ENCODE results near the gene COL2A1. TPM values are rescaled to one million over a fixed set of nuclear protein-coding genes. Genes with fewer than 3 reads are reported as not detected.

Gene COL2A1
- total RNA-seq, 1 donor from 2014 or later = 3.8 TPM

- TF ChIP-seq, protein P1, sequence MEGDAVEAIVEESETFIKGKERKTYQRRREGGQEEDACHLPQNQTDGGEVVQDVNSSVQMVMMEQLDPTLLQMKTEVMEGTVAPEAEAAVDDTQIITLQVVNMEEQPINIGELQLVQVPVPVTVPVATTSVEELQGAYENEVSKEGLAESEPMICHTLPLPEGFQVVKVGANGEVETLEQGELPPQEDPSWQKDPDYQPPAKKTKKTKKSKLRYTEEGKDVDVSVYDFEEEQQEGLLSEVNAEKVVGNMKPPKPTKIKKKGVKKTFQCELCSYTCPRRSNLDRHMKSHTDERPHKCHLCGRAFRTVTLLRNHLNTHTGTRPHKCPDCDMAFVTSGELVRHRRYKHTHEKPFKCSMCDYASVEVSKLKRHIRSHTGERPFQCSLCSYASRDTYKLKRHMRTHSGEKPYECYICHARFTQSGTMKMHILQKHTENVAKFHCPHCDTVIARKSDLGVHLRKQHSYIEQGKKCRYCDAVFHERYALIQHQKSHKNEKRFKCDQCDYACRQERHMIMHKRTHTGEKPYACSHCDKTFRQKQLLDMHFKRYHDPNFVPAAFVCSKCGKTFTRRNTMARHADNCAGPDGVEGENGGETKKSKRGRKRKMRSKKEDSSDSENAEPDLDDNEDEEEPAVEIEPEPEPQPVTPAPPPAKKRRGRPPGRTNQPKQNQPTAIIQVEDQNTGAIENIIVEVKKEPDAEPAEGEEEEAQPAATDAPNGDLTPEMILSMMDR (IDR thresholded peaks at IDR 0.05; ENCODE audit: insufficient read depth, low read length, poor library complexity, severe bottlenecking) = no peak
- no peak for DNase-seq (ENCODE audit: low read depth)
- Histone ChIP-seq H3K4me3 (ENCODE audit: low read depth, low read length) (no peak overlapping the region), H3K36me3 (ENCODE audit: control insufficient read depth, insufficient read depth, low read length) (no peaks in the 10 kb centered on the region), H3K27me3 (ENCODE audit: control insufficient read depth, insufficient read depth, low read length) (peaks cover 8% of the 10 kb centered on the region)
Measured at GRCh38 chr12:48015954-48016353, 11.7 kb upstream of the COL2A1 start.

- DNase-seq (ENCODE audit: low read depth) = no peak
- Histone ChIP-seq H3K36me3 (ENCODE audit: control insufficient read depth, insufficient read depth, low read length) (no peaks in the 10 kb centered on the region), H3K27me3 (ENCODE audit: control insufficient read depth, insufficient read depth, low read length) (peaks cover 8% of the 10 kb centered on the region), H3K4me3 (ENCODE audit: low read depth, low read length) (no peak overlapping the region)
- TF ChIP-seq, protein P1 (IDR thresholded peaks at IDR 0.05; ENCODE audit: insufficient read depth, low read length, poor library complexity, severe bottlenecking) = no peak
Measured at GRCh38 chr12:48015129-48015528, 10.9 kb upstream of the COL2A1 start.

DNA sequence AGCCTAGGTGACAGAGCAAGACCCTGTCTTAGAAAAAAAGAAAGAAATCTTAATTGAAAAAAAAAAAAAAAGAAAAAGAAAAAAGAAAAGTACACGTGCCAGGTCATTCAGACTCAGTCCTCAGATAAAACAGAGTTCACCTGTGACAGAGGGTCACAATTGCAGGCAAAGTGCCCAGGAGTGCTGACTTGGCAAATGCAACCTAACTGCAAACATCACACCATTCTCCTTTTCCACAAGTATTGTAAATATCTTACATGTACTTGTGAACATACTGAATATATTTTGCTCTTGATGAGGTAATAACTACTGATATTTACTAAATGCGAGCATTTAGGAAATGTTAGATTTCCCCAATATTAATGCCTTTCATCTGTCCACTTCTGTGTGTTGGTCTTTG, 9.0 kb upstream of the COL2A1 start:
- no peak for DNase-seq (ENCODE audit: low read depth)
- no peak overlapping the region for H3K4me3 ChIP-seq (ENCODE audit: low read depth, low read length)
- peaks cover 16% of the 10 kb centered on the region for H3K27me3 ChIP-seq (ENCODE audit: control insufficient read depth, insufficient read depth, low read length)
- TF ChIP-seq, protein P1 (IDR thresholded peaks at IDR 0.05; ENCODE audit: insufficient read depth, low read length, poor library complexity, severe bottlenecking) = no peak
- no peaks in the 10 kb centered on the region for H3K36me3 ChIP-seq (ENCODE audit: control insufficient read depth, insufficient read depth, low read length)

GRCh38 chr12:48012070-48012469, 7.8 kb upstream of the COL2A1 start:
- Histone ChIP-seq H3K27me3 (ENCODE audit: control insufficient read depth, insufficient read depth, low read length) (peaks cover 19% of the 10 kb centered on the region), H3K36me3 (ENCODE audit: control insufficient read depth, insufficient read depth, low read length) (no peaks in the 10 kb centered on the region), H3K4me3 (ENCODE audit: low read depth, low read length) (no peak overlapping the region)
- TF ChIP-seq, protein P1 (IDR thresholded peaks at IDR 0.05; ENCODE audit: insufficient read depth, low read length, poor library complexity, severe bottlenecking) = no peak
- no peak for DNase-seq (ENCODE audit: low read depth)

- Histone ChIP-seq H3K27me3 (ENCODE audit: control insufficient read depth, insufficient read depth, low read length) (peaks cover 25% of the 10 kb centered on the region), H3K4me3 (ENCODE audit: low read depth, low read length) (no peak overlapping the region), H3K36me3 (ENCODE audit: control insufficient read depth, insufficient read depth, low read length) (no peaks in the 10 kb centered on the region)
- TF ChIP-seq, protein P1 (IDR thresholded peaks at IDR 0.05; ENCODE audit: insufficient read depth, low read length, poor library complexity, severe bottlenecking) = no peak
- no peak for DNase-seq (ENCODE audit: low read depth)
Measured at GRCh38 chr12:48010366-48010970, 6.2 kb upstream of the COL2A1 start.

GRCh38 chr12:48009471-48009870, 5.2 kb upstream of the COL2A1 start:
- TF ChIP-seq, protein P1 (IDR thresholded peaks at IDR 0.05; ENCODE audit: insufficient read depth, low read length, poor library complexity, severe bottlenecking) = no peak
- H3K36me3 ChIP-seq (ENCODE audit: control insufficient read depth, insufficient read depth, low read length) = no peaks in the 10 kb centered on the region
- H3K4me3 ChIP-seq (ENCODE audit: low read depth, low read length) = no peak overlapping the region
- DNase-seq (ENCODE audit: low read depth) = no peak
- peaks cover 32% of the 10 kb centered on the region for H3K27me3 ChIP-seq (ENCODE audit: control insufficient read depth, insufficient read depth, low read length)
